C4-2B (cell line): ENCODE measurements around the gene SAAL1.
"Not testable (repeated sequence)": the region's sequence is repeated elsewhere in the genome, so short reads cannot be mapped to it uniquely, and the experiment has no call there.

Source experiments
- H3K27ac ChIP-seq: fragments of 450-650 bp; 2 replicates; pipeline ENCODE4 v1.5.1; 2017
- CTCF ChIP-seq: fragments of 450-650 bp; conservative IDR thresholded peaks from 2 replicates; pipeline ENCODE4 v1.5.1; 2017; ENCODE audit warnings: mild to moderate bottlenecking
- ZFX ChIP-seq: fragments of 450-650 bp; IDR thresholded peaks from 2 replicates; pipeline ENCODE4 v1.6.1; 2017

SAAL1 gene

GRCh38 chr11:18137186-18137800 lies 31.4 kb upstream of the SAAL1 start:
- no peak for TF ChIP-seq ZFX
- H3K27ac ChIP-seq = no peak overlapping the region

DNA sequence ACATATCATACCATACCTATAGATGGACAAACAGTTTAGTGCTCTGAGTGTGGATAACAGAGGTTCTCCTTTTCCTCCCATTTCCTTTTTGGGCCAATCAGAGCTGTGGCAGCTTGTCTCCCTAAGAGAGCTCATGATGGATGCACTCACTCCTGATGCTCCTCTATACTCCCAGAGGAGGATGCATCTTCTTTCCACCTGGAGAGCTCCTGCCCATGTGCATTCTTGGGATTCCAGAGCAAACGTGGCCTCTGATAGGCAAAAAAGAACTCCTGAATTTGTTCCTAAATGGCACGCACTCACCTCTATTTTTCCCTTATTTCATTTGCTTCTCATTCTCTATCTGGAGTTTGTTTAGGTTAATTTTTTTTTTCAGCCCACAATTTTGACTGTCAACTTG lies 29.4 kb upstream of the SAAL1 start:
- TF ChIP-seq CTCF = no peak
- TF ChIP-seq ZFX = no peak
- H3K27ac ChIP-seq = no peak overlapping the region

DNA sequence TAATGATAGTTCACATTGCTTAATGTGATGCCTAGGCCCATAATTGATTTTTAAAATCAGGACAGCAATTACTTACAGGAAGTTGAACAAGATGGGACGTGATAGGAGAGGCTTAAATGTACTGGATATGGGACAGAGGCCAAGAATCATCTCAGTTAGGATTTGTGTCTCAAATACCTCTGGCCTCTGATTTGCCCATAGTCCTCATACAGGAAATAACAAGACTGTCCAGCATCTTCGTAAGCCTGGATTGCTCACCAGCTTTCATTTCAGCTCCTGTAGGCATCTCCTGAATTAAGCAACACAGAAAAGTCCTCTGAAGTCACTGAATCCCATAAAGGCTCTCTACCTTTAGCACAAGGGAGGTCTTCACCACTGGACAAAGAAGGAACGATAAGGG lies 26.5 kb upstream of the SAAL1 start, which contains the start of gene MRGPRX3:
Gene MRGPRX3 (plus strand): TSS at position 231 of the 400 bp plus-strand sequence. CDS start 4,632 bp downstream, outside the sequence.
- TF ChIP-seq CTCF = no peak
- TF ChIP-seq ZFX = no peak
- H3K27ac ChIP-seq = no peak within 1 kb of the TSS

- not testable (repeated sequence) for H3K27ac ChIP-seq
Measured at GRCh38 chr11:18131115-18131514, 25.2 kb upstream of the SAAL1 start.

- H3K27ac ChIP-seq = not testable (repeated sequence)
Measured at GRCh38 chr11:18121331-18121828, 15.5 kb upstream of the SAAL1 start.

GRCh38 chr11:18115360-18116127 lies 9.7 kb upstream of the SAAL1 start:
- TF ChIP-seq ZFX = no peak
- peak; percentile 92 for TF ChIP-seq CTCF
- no peak overlapping the region for H3K27ac ChIP-seq

GRCh38 chr11:18111005-18111404 lies 5.1 kb upstream of the SAAL1 start:
- no peak for TF ChIP-seq ZFX
- TF ChIP-seq CTCF = no peak
- H3K27ac ChIP-seq = no peak overlapping the region

DNA sequence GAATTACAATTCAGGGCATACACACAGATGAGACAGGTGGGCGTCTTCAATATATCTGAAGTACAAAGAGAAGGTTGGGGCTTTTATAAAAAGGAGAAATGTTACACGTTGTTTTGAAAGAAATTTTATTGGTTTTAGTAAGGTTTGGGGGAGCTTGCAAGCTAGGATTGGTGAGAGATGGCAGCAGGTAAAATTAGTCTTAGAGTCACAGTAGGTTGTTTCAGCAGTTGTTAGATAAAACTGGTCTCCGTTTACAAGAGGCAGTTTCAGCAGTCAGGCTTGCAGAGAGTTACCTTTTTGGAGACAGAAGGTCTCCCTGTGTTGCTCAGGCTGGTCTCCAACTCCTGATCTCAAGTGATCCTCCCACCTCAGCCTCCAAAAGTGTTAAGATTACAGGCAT lies 2.4 kb upstream of the SAAL1 start:
- TF ChIP-seq ZFX (no peak), CTCF (no peak)
- H3K27ac ChIP-seq = no peak overlapping the region

- no peak for TF ChIP-seq CTCF
- TF ChIP-seq ZFX = no peak
- H3K27ac ChIP-seq = no peak overlapping the region
Measured at GRCh38 chr11:18106688-18107087, 806 bp upstream of the SAAL1 start.
